ENCODE data around the gene NIM1K. TPM values are rescaled to one million over a fixed set of nuclear protein-coding genes. Genes with fewer than 3 reads are reported as not detected.
A peak's percentile ranks its signal among the peaks of the same experiment; 100 is the strongest.
"Not testable (repeated sequence)": the region's sequence is repeated elsewhere in the genome, so short reads cannot be mapped to it uniquely, and the experiment has no call there.

Gene NIM1K
- total RNA-seq, 2 experiments from 2014 or later, result 2.0 to 2.1 TPM

DNA sequence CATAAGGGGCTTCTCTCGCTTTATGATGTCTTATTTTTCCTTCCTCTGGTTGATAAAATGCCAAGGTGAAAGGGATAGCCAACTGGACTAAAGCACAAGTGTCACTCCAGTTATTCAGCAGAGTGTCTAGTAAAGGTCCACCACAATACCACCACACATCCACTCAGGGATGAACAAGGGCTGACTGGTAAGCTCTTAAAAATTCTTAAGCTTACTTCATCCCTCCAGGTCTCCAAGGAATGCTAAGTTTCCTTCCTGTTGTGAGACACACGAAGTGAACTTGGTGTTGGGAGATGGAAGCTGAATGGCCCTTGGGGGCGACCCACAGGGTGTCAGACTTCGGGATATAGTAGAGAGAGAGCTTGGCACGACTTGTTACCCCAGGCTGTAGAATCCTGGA is 124.4 kb downstream of the NIM1K start:
- Mint-ChIP-seq H3K4me3 (no peak overlapping the region), H3K9me3 (peaks cover 9% of the 10 kb centered on the region), H3K27me3 (no peaks in the 10 kb centered on the region), H3K36me3 (peaks cover 12% of the 10 kb centered on the region), H3K4me1 (peaks cover 36% of the 10 kb centered on the region), H3K27ac (peak overlapping the region; percentile 96)
- no peak for DNase-seq

DNA sequence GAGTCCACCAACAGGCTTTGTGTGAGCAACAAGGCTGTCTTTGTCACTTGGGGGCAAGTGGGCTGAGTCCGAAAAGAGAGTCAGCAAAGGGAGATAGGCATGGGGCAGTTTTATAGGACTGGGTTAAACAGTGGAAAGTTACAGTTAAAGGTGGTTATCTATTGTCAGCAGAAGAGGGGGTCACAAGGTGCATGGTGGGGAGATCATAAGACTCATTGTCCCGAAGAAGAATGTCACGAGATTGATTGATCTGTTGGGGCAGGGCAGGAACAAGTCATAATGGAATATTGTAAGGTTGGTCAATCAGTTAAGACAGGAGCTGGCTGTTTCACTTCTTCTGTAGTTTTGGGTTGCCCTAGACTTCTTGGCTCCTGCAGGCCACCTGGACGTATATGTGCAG is 128.8 kb downstream of the NIM1K start:
- H3K4me3 Mint-ChIP-seq, result no peak overlapping the region
- peaks cover 3% of the 10 kb centered on the region for H3K36me3 Mint-ChIP-seq
- DNase-seq, result no peak
- H3K27me3 Mint-ChIP-seq, result no peaks in the 10 kb centered on the region
- H3K4me1 Mint-ChIP-seq, result peaks cover 5% of the 10 kb centered on the region
- H3K9me3 Mint-ChIP-seq, result no peaks in the 10 kb centered on the region
- H3K27ac Mint-ChIP-seq, result no peak overlapping the region

DNA sequence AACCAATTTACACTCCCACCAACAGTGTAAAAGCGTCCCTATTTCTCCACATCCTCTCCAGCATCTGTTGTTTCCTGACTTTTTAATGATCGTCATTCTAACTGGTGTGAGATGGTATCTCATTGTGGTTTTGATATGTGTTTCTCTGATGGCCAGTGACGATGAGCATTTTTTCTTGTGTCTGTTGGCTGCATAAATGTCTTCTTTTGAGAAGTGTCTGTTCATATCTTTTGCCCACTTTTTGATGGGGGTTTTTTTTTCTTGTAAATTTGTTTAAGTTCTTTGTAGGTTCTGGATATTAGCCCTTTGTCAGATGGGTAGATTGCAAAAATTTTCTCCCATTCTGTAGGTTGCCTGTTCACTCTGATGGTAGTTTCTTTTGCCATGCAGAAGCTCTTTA is 131.5 kb downstream of the NIM1K start:
- not testable (repeated sequence) for H3K4me1 Mint-ChIP-seq, DNase-seq, H3K36me3 Mint-ChIP-seq, H3K27me3 Mint-ChIP-seq, H3K9me3 Mint-ChIP-seq, H3K4me3 Mint-ChIP-seq, H3K27ac Mint-ChIP-seq

DNA sequence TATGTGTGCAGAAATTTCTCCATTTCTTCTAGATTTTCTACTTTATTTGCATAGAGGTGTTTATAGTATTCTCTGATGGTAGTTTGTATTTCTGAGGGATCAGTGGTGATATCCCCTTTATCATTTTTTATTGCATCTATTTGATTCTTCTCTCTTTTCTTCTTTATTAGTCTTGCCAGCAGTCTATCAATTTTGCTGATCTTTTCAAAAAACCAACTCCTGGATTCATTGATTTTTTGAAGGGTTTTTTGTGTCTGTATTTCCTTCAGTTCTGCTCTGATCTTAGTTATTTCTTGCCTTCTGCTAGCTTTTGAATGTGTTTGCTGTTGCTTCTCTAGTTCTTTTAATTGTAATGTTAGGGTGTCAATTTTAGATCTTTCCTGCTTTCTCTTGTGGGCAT is 133.6 kb downstream of the NIM1K start:
- DNase-seq, H3K4me1 Mint-ChIP-seq, H3K27ac Mint-ChIP-seq, H3K9me3 Mint-ChIP-seq, H3K27me3 Mint-ChIP-seq, H3K36me3 Mint-ChIP-seq, H3K4me3 Mint-ChIP-seq: not testable (repeated sequence)

Other genes with a start within 250 kb of the NIM1K start
- 1 to 10 TPM; 8.5 to 9.9 TPM for gene ANXA2R, start 151.9 kb upstream of the NIM1K start, total RNA-seq
- 10 to 100 TPM; 33.7 to 35.9 TPM for gene ZNF131, start 71.3 kb upstream of the NIM1K start, total RNA-seq
- 10 to 100 TPM; 58.4 to 60.2 TPM for gene HMGCS1, start 121.2 kb downstream of the NIM1K start, total RNA-seq
- gene CCL28, start 220.2 kb downstream of the NIM1K start, total RNA-seq, result 10 to 100 TPM; 11.9 to 13.4 TPM